ENCODE measurements around the gene CCDC30.

CCDC30 gene

DNA sequence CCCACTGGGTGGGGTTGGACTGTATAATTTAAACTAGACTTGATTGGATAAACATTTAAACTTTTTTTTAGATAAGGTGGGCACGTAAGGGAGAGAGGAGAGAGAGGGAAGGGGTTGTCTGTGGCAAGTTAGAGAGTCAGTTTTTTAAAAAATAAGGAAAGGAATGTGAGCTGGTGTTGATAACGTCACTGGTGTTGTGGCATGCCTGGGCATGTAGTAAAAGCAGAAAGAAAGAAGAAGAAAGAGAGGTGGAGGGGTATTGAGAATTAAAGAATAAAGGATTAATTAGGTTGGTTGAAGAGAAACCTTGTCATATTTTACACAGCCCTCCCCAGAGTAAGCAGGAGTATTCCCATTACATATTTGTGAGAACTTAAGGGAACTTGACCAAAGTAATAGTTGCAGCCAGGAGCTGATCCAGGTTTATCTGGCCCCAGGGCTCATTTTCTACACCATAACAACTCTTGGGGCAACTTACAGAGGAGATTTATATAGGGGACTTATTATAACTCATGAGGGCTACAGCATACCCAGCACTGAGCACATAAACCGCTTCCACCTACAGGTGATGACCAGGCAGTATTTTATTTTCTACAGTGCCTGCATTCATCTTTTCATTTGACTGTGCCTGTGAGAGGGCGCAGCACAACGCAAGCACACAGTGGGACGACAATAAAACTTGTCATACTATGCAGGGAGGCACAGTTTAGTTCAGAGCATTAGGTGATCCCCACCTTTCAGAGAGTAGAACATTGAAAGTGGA is 70.2 kb downstream of the CCDC30 start:
- no peaks in the 10 kb centered on the region for H3K27me3 ChIP-seq (ENCODE audit: control insufficient read depth, insufficient read depth, low read length)
- no peak overlapping the region for H3K27ac ChIP-seq (ENCODE audit: low read length)
- H3K9me3 ChIP-seq (ENCODE audit: control insufficient read depth, low read depth, low read length), result no peaks in the 10 kb centered on the region
- H3K4me3 ChIP-seq (ENCODE audit: low read length), result no peak overlapping the region
- no peak overlapping the region for H3K9ac ChIP-seq (ENCODE audit: low read length)
- H3K36me3 ChIP-seq (ENCODE audit: control insufficient read depth, low read depth, low read length), result no peaks in the 10 kb centered on the region
- H3K4me1 ChIP-seq (ENCODE audit: control insufficient read depth, low read depth, low read length), result no peaks in the 10 kb centered on the region

DNA sequence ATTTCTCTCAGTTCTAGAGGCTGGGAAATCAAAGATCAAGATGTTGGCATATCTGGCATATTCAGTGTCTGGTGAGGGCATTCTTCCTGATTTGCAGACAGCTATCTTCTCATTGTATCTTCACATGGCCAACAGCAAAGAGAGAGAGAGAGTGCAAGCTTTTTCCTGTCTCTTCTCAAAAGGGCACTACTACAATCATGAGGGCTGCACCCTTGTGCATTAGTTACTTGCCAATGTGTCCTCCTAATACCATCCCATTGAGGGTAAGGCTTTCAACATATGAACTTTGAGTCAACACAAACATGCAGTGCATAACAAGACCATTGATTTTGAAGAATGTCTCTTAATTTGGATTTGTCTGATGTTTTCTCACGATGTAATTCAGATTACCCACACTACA is 78.0 kb downstream of the CCDC30 start:
- no peaks in the 10 kb centered on the region for H3K9me3 ChIP-seq (ENCODE audit: control insufficient read depth, low read depth, low read length)
- H3K36me3 ChIP-seq (ENCODE audit: control insufficient read depth, low read depth, low read length), result no peaks in the 10 kb centered on the region
- H3K4me1 ChIP-seq (ENCODE audit: control insufficient read depth, low read depth, low read length), result no peaks in the 10 kb centered on the region
- no peak overlapping the region for H3K9ac ChIP-seq (ENCODE audit: low read length)
- no peak overlapping the region for H3K27ac ChIP-seq (ENCODE audit: low read length)
- no peaks in the 10 kb centered on the region for H3K27me3 ChIP-seq (ENCODE audit: control insufficient read depth, insufficient read depth, low read length)
- H3K4me3 ChIP-seq (ENCODE audit: low read length), result no peak overlapping the region

- H3K27ac ChIP-seq (ENCODE audit: low read length), result no peak overlapping the region
- peaks cover 4% of the 10 kb centered on the region for H3K4me1 ChIP-seq (ENCODE audit: control insufficient read depth, low read depth, low read length)
- H3K36me3 ChIP-seq (ENCODE audit: control insufficient read depth, low read depth, low read length), result no peaks in the 10 kb centered on the region
- no peaks in the 10 kb centered on the region for H3K9me3 ChIP-seq (ENCODE audit: control insufficient read depth, low read depth, low read length)
- H3K4me3 ChIP-seq (ENCODE audit: low read length), result no peak overlapping the region
- no peak overlapping the region for H3K9ac ChIP-seq (ENCODE audit: low read length)
- H3K27me3 ChIP-seq (ENCODE audit: control insufficient read depth, insufficient read depth, low read length), result no peaks in the 10 kb centered on the region
These were observed 88.1 kb downstream of the CCDC30 start for GRCh38 chr1:42551180-42551579.

DNA sequence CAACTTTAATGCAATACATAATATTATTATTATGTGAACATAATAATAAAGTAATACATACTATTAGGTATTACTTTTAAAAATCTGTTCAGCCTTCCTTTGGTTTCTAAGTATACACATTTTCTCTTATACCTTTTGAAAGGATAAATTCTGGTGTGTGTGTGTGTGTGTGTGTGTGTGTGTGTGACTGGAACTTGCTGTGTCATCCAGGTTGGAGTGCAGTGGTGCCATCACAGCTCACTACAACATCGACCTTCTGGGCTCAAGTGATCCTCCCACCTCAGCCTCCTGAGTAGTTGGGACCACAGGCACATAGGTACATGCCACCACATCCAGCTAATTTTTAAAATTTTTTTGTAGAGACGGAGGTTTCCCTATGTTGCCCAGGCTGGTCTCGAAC is 88.5 kb downstream of the CCDC30 start:
- Histone ChIP-seq H3K4me3 (ENCODE audit: low read length) (no peak overlapping the region), H3K27me3 (ENCODE audit: control insufficient read depth, insufficient read depth, low read length) (no peaks in the 10 kb centered on the region), H3K4me1 (ENCODE audit: control insufficient read depth, low read depth, low read length) (peaks cover 4% of the 10 kb centered on the region), H3K9ac (ENCODE audit: low read length) (no peak overlapping the region), H3K9me3 (ENCODE audit: control insufficient read depth, low read depth, low read length) (no peaks in the 10 kb centered on the region), H3K36me3 (ENCODE audit: control insufficient read depth, low read depth, low read length) (no peaks in the 10 kb centered on the region), H3K27ac (ENCODE audit: low read length) (no peak overlapping the region)

GRCh38 chr1:42552636-42553035 is 89.5 kb downstream of the CCDC30 start:
- Histone ChIP-seq H3K27me3 (ENCODE audit: control insufficient read depth, insufficient read depth, low read length) (no peaks in the 10 kb centered on the region), H3K4me3 (ENCODE audit: low read length) (no peak overlapping the region), H3K9ac (ENCODE audit: low read length) (no peak overlapping the region), H3K9me3 (ENCODE audit: control insufficient read depth, low read depth, low read length) (no peaks in the 10 kb centered on the region), H3K27ac (ENCODE audit: low read length) (no peak overlapping the region), H3K36me3 (ENCODE audit: control insufficient read depth, low read depth, low read length) (no peaks in the 10 kb centered on the region), H3K4me1 (ENCODE audit: control insufficient read depth, low read depth, low read length) (peaks cover 4% of the 10 kb centered on the region)

GRCh38 chr1:42557230-42557851 is 94.3 kb downstream of the CCDC30 start:
- no peak overlapping the region for H3K4me3 ChIP-seq (ENCODE audit: low read length)
- no peak overlapping the region for H3K9ac ChIP-seq (ENCODE audit: low read length)
- H3K27me3 ChIP-seq (ENCODE audit: control insufficient read depth, insufficient read depth, low read length), result no peaks in the 10 kb centered on the region
- no peaks in the 10 kb centered on the region for H3K36me3 ChIP-seq (ENCODE audit: control insufficient read depth, low read depth, low read length)
- no peaks in the 10 kb centered on the region for H3K9me3 ChIP-seq (ENCODE audit: control insufficient read depth, low read depth, low read length)
- H3K4me1 ChIP-seq (ENCODE audit: control insufficient read depth, low read depth, low read length), result peaks cover 4% of the 10 kb centered on the region
- H3K27ac ChIP-seq (ENCODE audit: low read length), result no peak overlapping the region

DNA sequence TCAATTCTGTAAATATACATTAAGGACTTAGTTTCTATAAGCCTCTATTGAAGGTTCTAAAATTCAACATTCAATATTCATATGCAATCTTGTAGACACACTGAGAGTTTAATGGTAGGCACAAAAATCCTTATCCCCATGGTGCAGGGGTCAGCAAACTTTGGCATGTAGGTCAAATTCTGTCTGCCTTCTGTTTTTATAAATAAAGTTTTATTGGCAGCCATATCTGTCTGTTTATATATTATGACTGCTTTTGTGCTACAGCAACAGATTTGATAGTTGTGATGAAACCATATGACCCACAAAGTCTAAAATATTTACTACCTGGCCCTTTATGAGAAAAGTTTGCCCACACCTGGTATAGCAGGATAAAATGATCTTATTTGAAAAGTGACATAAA is 104.0 kb downstream of the CCDC30 start:
- Histone ChIP-seq H3K36me3 (ENCODE audit: control insufficient read depth, low read depth, low read length) (no peaks in the 10 kb centered on the region), H3K27me3 (ENCODE audit: control insufficient read depth, insufficient read depth, low read length) (no peaks in the 10 kb centered on the region), H3K9me3 (ENCODE audit: control insufficient read depth, low read depth, low read length) (no peaks in the 10 kb centered on the region), H3K9ac (ENCODE audit: low read length) (no peak overlapping the region), H3K4me1 (ENCODE audit: control insufficient read depth, low read depth, low read length) (no peaks in the 10 kb centered on the region), H3K27ac (ENCODE audit: low read length) (no peak overlapping the region), H3K4me3 (ENCODE audit: low read length) (no peak overlapping the region)

- Histone ChIP-seq H3K4me1 (ENCODE audit: control insufficient read depth, low read depth, low read length) (no peaks in the 10 kb centered on the region), H3K36me3 (ENCODE audit: control insufficient read depth, low read depth, low read length) (no peaks in the 10 kb centered on the region), H3K4me3 (ENCODE audit: low read length) (no peak overlapping the region), H3K9ac (ENCODE audit: low read length) (no peak overlapping the region), H3K27me3 (ENCODE audit: control insufficient read depth, insufficient read depth, low read length) (no peaks in the 10 kb centered on the region), H3K9me3 (ENCODE audit: control insufficient read depth, low read depth, low read length) (no peaks in the 10 kb centered on the region), H3K27ac (ENCODE audit: low read length) (no peak overlapping the region)
These were observed 113.8 kb downstream of the CCDC30 start for GRCh38 chr1:42576935-42577334.

DNA sequence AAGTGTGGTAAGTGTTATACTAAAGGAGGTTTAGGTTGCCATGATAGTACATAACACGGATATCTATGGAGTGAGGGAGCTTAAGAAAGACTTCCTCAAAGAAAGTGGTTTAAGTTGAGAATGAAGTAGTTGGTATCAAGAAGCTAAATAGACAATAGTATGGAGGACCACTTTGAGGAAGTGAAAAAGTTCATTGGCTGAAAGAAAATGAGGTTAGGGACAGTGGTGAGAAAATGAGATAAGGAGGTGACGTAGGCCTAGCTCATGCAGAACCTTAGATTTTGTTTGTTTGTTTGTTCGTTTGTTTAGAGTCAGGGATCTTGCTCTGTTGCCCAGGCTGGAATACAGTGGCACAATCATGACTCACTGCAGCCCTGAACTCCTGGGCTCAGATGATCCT is 122.9 kb downstream of the CCDC30 start:
- no peak overlapping the region for H3K4me3 ChIP-seq (ENCODE audit: low read length)
- H3K9ac ChIP-seq (ENCODE audit: low read length), result no peak overlapping the region
- no peak overlapping the region for H3K27ac ChIP-seq (ENCODE audit: low read length)
- H3K9me3 ChIP-seq (ENCODE audit: control insufficient read depth, low read depth, low read length), result peaks cover 13% of the 10 kb centered on the region
- H3K36me3 ChIP-seq (ENCODE audit: control insufficient read depth, low read depth, low read length), result no peaks in the 10 kb centered on the region
- no peaks in the 10 kb centered on the region for H3K4me1 ChIP-seq (ENCODE audit: control insufficient read depth, low read depth, low read length)
- H3K27me3 ChIP-seq (ENCODE audit: control insufficient read depth, insufficient read depth, low read length), result no peaks in the 10 kb centered on the region

DNA sequence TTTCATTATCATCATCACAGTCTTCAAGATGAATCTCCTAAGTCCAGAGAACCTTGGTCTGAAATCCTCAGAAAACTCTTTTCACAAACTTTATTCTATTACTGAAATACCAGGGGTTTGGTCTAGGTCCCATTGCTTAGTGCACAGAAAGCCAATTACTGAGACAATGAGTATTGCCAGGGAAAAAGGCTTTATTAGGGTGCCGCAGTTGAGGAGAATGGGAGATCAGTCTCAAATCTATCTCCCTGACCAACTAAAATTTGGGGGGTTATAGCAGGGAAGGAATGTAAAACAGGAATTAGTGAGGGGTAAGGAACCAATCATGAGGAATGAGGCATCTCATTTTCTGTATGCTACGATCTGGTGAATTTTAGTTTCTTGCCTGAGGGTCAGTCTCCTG is 124.7 kb downstream of the CCDC30 start:
- H3K9me3 ChIP-seq (ENCODE audit: control insufficient read depth, low read depth, low read length), result peaks cover 13% of the 10 kb centered on the region
- H3K27me3 ChIP-seq (ENCODE audit: control insufficient read depth, insufficient read depth, low read length), result no peaks in the 10 kb centered on the region
- no peaks in the 10 kb centered on the region for H3K4me1 ChIP-seq (ENCODE audit: control insufficient read depth, low read depth, low read length)
- no peaks in the 10 kb centered on the region for H3K36me3 ChIP-seq (ENCODE audit: control insufficient read depth, low read depth, low read length)
- no peak overlapping the region for H3K27ac ChIP-seq (ENCODE audit: low read length)
- no peak overlapping the region for H3K4me3 ChIP-seq (ENCODE audit: low read length)
- H3K9ac ChIP-seq (ENCODE audit: low read length), result no peak overlapping the region

DNA sequence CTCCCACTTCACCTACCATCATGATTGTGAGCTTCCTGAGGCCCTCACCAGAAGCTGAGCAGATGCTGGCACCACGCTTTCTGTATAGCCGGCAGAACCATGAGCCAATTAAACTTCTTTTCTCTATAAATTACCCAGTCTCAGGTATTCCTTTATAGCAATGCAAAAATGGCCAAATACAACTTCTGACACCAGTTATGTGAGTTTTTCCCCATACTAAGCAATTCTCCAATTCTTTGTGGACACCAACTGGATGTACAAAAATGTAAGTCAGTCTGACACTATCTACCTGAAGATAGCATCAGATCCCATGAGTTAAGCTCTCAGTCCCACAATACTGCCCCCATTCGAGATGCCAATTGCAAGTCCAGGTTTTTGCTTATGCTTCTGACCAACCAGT is 129.7 kb downstream of the CCDC30 start:
- Histone ChIP-seq H3K4me1 (ENCODE audit: control insufficient read depth, low read depth, low read length) (no peaks in the 10 kb centered on the region), H3K9me3 (ENCODE audit: control insufficient read depth, low read depth, low read length) (peaks cover 4% of the 10 kb centered on the region), H3K4me3 (ENCODE audit: low read length) (no peak overlapping the region), H3K36me3 (ENCODE audit: control insufficient read depth, low read depth, low read length) (no peaks in the 10 kb centered on the region), H3K27me3 (ENCODE audit: control insufficient read depth, insufficient read depth, low read length) (no peaks in the 10 kb centered on the region), H3K27ac (ENCODE audit: low read length) (no peak overlapping the region), H3K9ac (ENCODE audit: low read length) (no peak overlapping the region)

DNA sequence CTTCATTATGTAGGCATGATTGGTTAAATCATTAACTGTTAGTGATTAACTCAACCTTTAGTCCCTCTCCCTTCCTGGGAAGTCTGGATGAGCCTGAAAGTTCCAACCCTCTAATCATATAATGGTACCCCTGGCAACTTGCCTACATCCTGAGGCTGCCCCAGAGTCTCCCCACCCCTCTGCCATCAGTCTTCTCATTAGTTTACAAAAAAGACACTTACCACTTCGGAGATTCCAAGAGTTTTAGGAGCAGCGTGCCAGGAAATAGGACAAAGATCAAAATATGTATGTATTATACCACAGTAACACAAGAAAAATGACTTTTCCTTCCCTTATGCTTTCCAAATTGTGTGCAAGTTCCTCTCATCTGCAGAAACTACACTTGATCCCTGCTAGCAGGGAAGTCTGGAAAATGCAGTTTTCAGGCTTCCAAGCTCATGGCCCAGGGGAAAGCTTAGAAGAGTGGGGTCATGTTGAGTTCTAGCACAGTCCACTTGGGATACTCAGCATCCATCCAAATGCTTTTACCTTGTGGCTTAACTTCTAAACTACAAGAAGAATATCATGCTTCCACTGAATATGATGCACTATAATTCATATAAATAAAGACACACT is 130.5 kb downstream of the CCDC30 start:
- Histone ChIP-seq H3K27ac (ENCODE audit: low read length) (no peak overlapping the region), H3K9me3 (ENCODE audit: control insufficient read depth, low read depth, low read length) (no peaks in the 10 kb centered on the region), H3K27me3 (ENCODE audit: control insufficient read depth, insufficient read depth, low read length) (no peaks in the 10 kb centered on the region), H3K36me3 (ENCODE audit: control insufficient read depth, low read depth, low read length) (no peaks in the 10 kb centered on the region), H3K9ac (ENCODE audit: low read length) (no peak overlapping the region), H3K4me1 (ENCODE audit: control insufficient read depth, low read depth, low read length) (no peaks in the 10 kb centered on the region), H3K4me3 (ENCODE audit: low read length) (no peak overlapping the region)
